Trophoblast cell (in vitro differentiated cells and primary cell): Measurements from ENCODE around the gene BEND3.

Experiments used
- DNase-seq, 2 donors: peaks; one replicate each; pipeline ENCODE4 v3.0.0-alpha.2; 2016
- H2AFZ ChIP-seq: 2 replicates; pipeline ENCODE4 v1.6.1; 2013; ENCODE audit warnings: low read length, moderate library complexity, mild to moderate bottlenecking; ENCODE audit not compliant: insufficient read depth, poor library complexity
- H2AK5ac ChIP-seq: 2 replicates; pipeline ENCODE4 v1.6.1; 2013; ENCODE audit warnings: mild to moderate bottlenecking, low read length
- H2BK120ac ChIP-seq: 2 replicates; pipeline ENCODE4 v1.6.1; 2013; ENCODE audit warnings: low read length, mild to moderate bottlenecking, moderate library complexity; ENCODE audit not compliant: insufficient read depth, poor library complexity
- H2BK12ac ChIP-seq: 2 replicates; pipeline ENCODE4 v1.6.1; 2013; ENCODE audit warnings: mild to moderate bottlenecking, low read length, moderate library complexity
- H2BK5ac ChIP-seq: 2 replicates; pipeline ENCODE4 v1.6.1; 2013; ENCODE audit warnings: low read length, low read depth, moderate library complexity, mild to moderate bottlenecking; ENCODE audit not compliant: poor library complexity
- H3K14ac ChIP-seq: 2 replicates; pipeline ENCODE4 v1.6.1; 2013; ENCODE audit warnings: mild to moderate bottlenecking, low read length
- H3K18ac ChIP-seq: 2 replicates; pipeline ENCODE4 v1.6.1; 2013; ENCODE audit warnings: mild to moderate bottlenecking, low read length
- H3K23ac ChIP-seq: 2 replicates; pipeline ENCODE4 v1.6.1; 2013; ENCODE audit warnings: low read length
- H3K27ac ChIP-seq: 2 replicates; pipeline ENCODE4 v1.5.1; 2013; ENCODE audit warnings: low read depth, mild to moderate bottlenecking, inconsistent platforms, low read length, moderate library complexity
- H3K27me3 ChIP-seq: 2 replicates; pipeline ENCODE4 v1.6.1; 2013; ENCODE audit warnings: inconsistent platforms, mild to moderate bottlenecking, low read length, moderate library complexity; ENCODE audit not compliant: insufficient read depth
- H3K36me3 ChIP-seq, 2 experiments: 1 replicate in 1 of 2; 2 replicates in 1 of 2; pipeline ENCODE4 v1.6.1; 2013; ENCODE audit warnings: low read length in 2 of 2, mild to moderate bottlenecking in 2 of 2, moderate library complexity in 1 of 2; ENCODE audit not compliant: insufficient read depth in 2 of 2, control insufficient read depth in 1 of 2
- H3K4ac ChIP-seq: 2 replicates; pipeline ENCODE4 v1.6.1; 2013; ENCODE audit warnings: low read depth, mild to moderate bottlenecking, low read length, moderate library complexity
- H3K4me1 ChIP-seq, 2 experiments: 1 replicate in 1 of 2; 2 replicates in 1 of 2; pipeline ENCODE4 v1.6.1; 2013; ENCODE audit warnings: low read length in 2 of 2, mild to moderate bottlenecking in 2 of 2, moderate library complexity in 1 of 2; ENCODE audit not compliant: insufficient read depth in 2 of 2, control insufficient read depth in 1 of 2
- H3K4me2 ChIP-seq: 2 replicates; pipeline ENCODE4 v1.6.1; 2013; ENCODE audit warnings: inconsistent platforms, mild to moderate bottlenecking, low read length, moderate library complexity
- H3K4me3 ChIP-seq: 2 replicates; pipeline ENCODE4 v1.5.1; 2013; ENCODE audit warnings: mild to moderate bottlenecking, low read depth, low read length, inconsistent platforms
- H3K79me1 ChIP-seq: one replicate; pipeline ENCODE4 v1.6.1; 2013; ENCODE audit warnings: low read length
- H3K79me2 ChIP-seq: 2 replicates; pipeline ENCODE4 v1.6.1; 2013; ENCODE audit warnings: low read length, mild to moderate bottlenecking; ENCODE audit not compliant: control insufficient read depth, insufficient read depth, poor library complexity
- H3K9ac ChIP-seq: 2 replicates; pipeline ENCODE4 v1.6.1; 2013; ENCODE audit warnings: mild to moderate bottlenecking, low read length
- H3K9me3 ChIP-seq: 2 replicates; pipeline ENCODE4 v1.6.1; 2013; ENCODE audit warnings: low read depth, mild to moderate bottlenecking, control low read depth, inconsistent platforms, low read length; ENCODE audit not compliant: insufficient read depth
- H4K12ac ChIP-seq: 2 replicates; pipeline ENCODE4 v1.6.1; 2013; ENCODE audit warnings: low read depth, mild to moderate bottlenecking, low read length, moderate library complexity
- H4K8ac ChIP-seq: 2 replicates; pipeline ENCODE4 v1.6.1; 2013; ENCODE audit warnings: low read depth, mild to moderate bottlenecking, low read length, moderate library complexity
- H4K91ac ChIP-seq: one replicate; pipeline ENCODE4 v1.6.1; 2013; ENCODE audit warnings: low read depth, mild to moderate bottlenecking, low read length, moderate library complexity
- WGBS: extraction: QIAGEN DNeasy Blood & Tissue Kit; methylation state at CpG from one replicate; pipeline ENCODE4 v1.1.7; 2013; ENCODE audit warnings: missing lambda C conversion rate; ENCODE audit not compliant: insufficient read length, insufficient coverage; ENCODE audit errors: extremely low coverage; 5-methylcytosine and 5-hydroxymethylcytosine counted together

BEND3 gene

DNA sequence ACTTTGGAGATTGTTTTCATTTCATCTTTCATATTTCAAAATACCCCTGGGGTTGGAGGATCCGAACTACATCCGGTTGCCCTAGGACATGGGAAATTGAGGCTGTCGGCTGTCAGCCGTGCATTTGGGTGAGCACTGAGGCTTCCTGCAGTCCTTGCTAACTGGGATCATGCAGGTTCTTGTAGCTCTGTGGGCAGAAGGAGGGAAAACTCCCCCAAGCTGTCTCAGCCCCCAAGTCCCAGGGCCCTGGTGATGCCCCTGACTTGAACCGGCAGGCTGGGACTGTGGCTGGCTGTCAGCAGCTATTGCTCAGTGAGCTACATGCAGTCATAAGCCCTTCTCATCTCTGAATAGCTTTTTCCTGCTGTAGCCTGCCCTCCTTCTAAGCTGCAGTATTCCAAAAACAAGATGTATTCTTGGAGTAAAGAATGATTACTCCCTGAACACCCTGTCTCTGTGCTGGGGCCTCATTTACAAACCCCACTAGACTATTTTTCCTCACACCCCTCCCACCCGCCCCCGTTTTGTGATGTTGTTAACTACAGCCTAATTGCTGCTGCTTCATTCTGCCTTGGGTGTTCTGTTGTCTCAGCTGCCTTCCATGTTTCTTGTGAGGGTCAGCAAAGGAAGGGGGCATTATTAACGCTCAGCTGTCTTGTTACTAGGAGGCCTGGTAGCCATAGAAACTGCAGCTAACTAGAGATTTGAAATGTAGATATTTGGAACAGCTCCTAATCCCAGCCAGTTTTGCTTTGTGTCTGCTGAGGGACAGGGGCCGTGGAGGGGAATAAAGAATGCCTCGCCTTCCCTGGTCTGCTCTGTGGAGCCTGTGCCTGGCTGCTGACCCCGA is 69.3 kb downstream of the BEND3 start:
- Histone ChIP-seq H3K4me2 (no peak overlapping the region), H3K4me1 (peaks cover 0 to 2% of the 10 kb centered on the region in 2 experiments), H4K12ac (peak overlapping the region; percentile 59), H3K79me1 (no peaks in the 10 kb centered on the region), H3K36me3 (peaks cover 2 to 3% of the 10 kb centered on the region in 2 experiments), H2BK12ac (no peak overlapping the region), H2AK5ac (no peak overlapping the region), H3K27ac (no peak overlapping the region), H3K9me3 (no peaks in the 10 kb centered on the region), H3K18ac (no peak overlapping the region), H4K91ac (no peak overlapping the region), H3K27me3 (no peaks in the 10 kb centered on the region), H3K23ac (no peak overlapping the region), H4K8ac (no peak overlapping the region), H3K4me3 (no peak overlapping the region), H2BK5ac (no peak overlapping the region), H2BK120ac (no peak overlapping the region), H3K14ac (no peak overlapping the region), H2AFZ (no peak overlapping the region), H3K9ac (no peak overlapping the region), H3K4ac (no peak overlapping the region), H3K79me2 (no peaks in the 10 kb centered on the region)
- no CpG with 5 or more reads among the region's 11 CpGs for WGBS
- DNase-seq, result peak in 1 of 2 donors; percentile 22

- Histone ChIP-seq H3K4ac (no peak overlapping the region), H2AK5ac (no peak overlapping the region), H4K91ac (no peak overlapping the region), H3K4me1 (no peaks in the 10 kb centered on the region), H2BK12ac (no peak overlapping the region), H3K79me2 (peaks cover 2% of the 10 kb centered on the region), H2AFZ (no peak overlapping the region), H3K14ac (no peak overlapping the region), H2BK5ac (no peak overlapping the region), H4K8ac (no peak overlapping the region), H3K9me3 (no peaks in the 10 kb centered on the region), H3K4me2 (no peak overlapping the region), H3K27ac (no peak overlapping the region), H3K27me3 (no peaks in the 10 kb centered on the region), H3K4me3 (no peak overlapping the region), H3K79me1 (peaks cover 4% of the 10 kb centered on the region), H3K18ac (no peak overlapping the region), H2BK120ac (no peak overlapping the region), H4K12ac (no peak overlapping the region), H3K23ac (no peak overlapping the region), H3K36me3 (no peaks in the 10 kb centered on the region), H3K9ac (no peak overlapping the region)
- no peak for DNase-seq
- WGBS, result no CpG with 5 or more reads among the region's 1 CpG
These were observed 82.2 kb downstream of the BEND3 start for GRCh38 chr6:107033126-107033525.

- no peak overlapping the region for H3K18ac ChIP-seq
- H3K4me1 ChIP-seq, result no peaks in the 10 kb centered on the region
- H3K4me2 ChIP-seq, result no peak overlapping the region
- H4K91ac ChIP-seq, result no peak overlapping the region
- WGBS, result no CpG with 5 or more reads among the region's 2 CpGs
- H3K23ac ChIP-seq, result no peak overlapping the region
- H3K4me3 ChIP-seq, result no peak overlapping the region
- H2AFZ ChIP-seq, result no peak overlapping the region
- H3K27me3 ChIP-seq, result no peaks in the 10 kb centered on the region
- no peaks in the 10 kb centered on the region for H3K36me3 ChIP-seq
- no peak overlapping the region for H2AK5ac ChIP-seq
- H3K9me3 ChIP-seq, result no peaks in the 10 kb centered on the region
- H2BK120ac ChIP-seq, result no peak overlapping the region
- DNase-seq, result no peak
- H3K14ac ChIP-seq, result no peak overlapping the region
- H2BK12ac ChIP-seq, result no peak overlapping the region
- H2BK5ac ChIP-seq, result no peak overlapping the region
- H3K4ac ChIP-seq, result no peak overlapping the region
- no peak overlapping the region for H4K12ac ChIP-seq
- H4K8ac ChIP-seq, result no peak overlapping the region
- H3K79me1 ChIP-seq, result peaks cover 4% of the 10 kb centered on the region
- H3K27ac ChIP-seq, result no peak overlapping the region
- H3K79me2 ChIP-seq, result peaks cover 2% of the 10 kb centered on the region
- H3K9ac ChIP-seq, result no peak overlapping the region
These were observed 83.3 kb downstream of the BEND3 start for GRCh38 chr6:107032051-107032450.

GRCh38 chr6:107030151-107030550 is 85.2 kb downstream of the BEND3 start:
- no peaks in the 10 kb centered on the region for H3K9me3 ChIP-seq
- H2BK5ac ChIP-seq, result no peak overlapping the region
- H3K27ac ChIP-seq, result no peak overlapping the region
- no peak overlapping the region for H3K4me2 ChIP-seq
- no peak overlapping the region for H3K4ac ChIP-seq
- H4K91ac ChIP-seq, result no peak overlapping the region
- H4K8ac ChIP-seq, result no peak overlapping the region
- H2AFZ ChIP-seq, result no peak overlapping the region
- H3K36me3 ChIP-seq, result no peaks in the 10 kb centered on the region
- H4K12ac ChIP-seq, result no peak overlapping the region
- H3K18ac ChIP-seq, result no peak overlapping the region
- H2BK120ac ChIP-seq, result no peak overlapping the region
- DNase-seq, result no peak
- no peak overlapping the region for H3K4me3 ChIP-seq
- H3K27me3 ChIP-seq, result no peaks in the 10 kb centered on the region
- no peak overlapping the region for H3K23ac ChIP-seq
- no peaks in the 10 kb centered on the region for H3K4me1 ChIP-seq
- no peak overlapping the region for H3K14ac ChIP-seq
- no peak overlapping the region for H2AK5ac ChIP-seq
- WGBS, result no CpG with 5 or more reads among the region's 5 CpGs
- peaks cover 4% of the 10 kb centered on the region for H3K79me1 ChIP-seq
- H3K9ac ChIP-seq, result no peak overlapping the region
- peaks cover 2% of the 10 kb centered on the region for H3K79me2 ChIP-seq
- no peak overlapping the region for H2BK12ac ChIP-seq
